Measurements from ENCODE around the gene SLC25A10. TPM values are rescaled to one million over a fixed set of nuclear protein-coding genes. Genes with fewer than 3 reads are reported as not detected.

The SLC25A10 gene
- total and polyA plus RNA-seq, 10 of the 15 experiments (the other 5 are each of a cell fraction or from before 2014, with no cell fraction given), result 0.11 to 72.7 (median 22.3) TPM

DNA sequence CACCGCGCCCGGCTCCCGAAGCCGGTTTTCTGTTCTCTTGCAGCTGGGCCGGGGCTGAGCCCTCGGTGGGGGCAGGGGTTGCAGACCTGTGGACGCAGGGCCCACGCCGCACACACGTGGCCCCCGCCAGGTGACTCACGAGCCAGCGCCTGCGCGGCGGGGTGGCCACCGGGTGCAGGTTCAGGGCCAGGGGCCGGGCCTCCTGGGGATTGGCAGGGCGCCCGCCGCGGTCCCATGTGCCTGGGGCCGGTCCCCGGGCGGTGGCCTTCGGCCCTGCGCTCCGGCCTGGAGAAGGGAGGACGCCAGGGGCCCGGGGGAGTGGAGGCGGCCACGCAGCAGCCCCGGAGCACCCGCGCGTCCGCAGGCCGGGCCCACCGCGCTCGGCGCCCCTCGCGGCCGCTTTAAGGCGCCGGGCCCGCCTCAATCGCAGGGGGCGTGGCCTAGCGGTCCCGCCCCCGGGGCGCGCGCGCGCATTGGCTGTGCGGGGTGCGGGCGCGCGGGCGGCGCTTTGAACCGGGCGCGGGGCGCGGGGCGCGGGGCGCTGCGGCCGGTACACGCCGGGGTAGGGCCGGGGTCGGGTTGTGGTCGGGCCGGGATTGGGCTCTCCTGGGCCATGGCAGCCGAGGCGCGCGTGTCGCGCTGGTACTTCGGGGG, at the start of gene SLC25A10 (continued):
- TF ChIP-seq HDAC6 (IDR thresholded peaks at IDR 0.05; ENCODE audit: unreplicated experiment) (no peak), RAD51 (IDR thresholded peaks at IDR 0.05) (peak; percentile 79), CREM (IDR thresholded peaks at IDR 0.05; ENCODE audit: low read depth) (peak; percentile 24; the same call in 1 of the 2 replicates)

DNA sequence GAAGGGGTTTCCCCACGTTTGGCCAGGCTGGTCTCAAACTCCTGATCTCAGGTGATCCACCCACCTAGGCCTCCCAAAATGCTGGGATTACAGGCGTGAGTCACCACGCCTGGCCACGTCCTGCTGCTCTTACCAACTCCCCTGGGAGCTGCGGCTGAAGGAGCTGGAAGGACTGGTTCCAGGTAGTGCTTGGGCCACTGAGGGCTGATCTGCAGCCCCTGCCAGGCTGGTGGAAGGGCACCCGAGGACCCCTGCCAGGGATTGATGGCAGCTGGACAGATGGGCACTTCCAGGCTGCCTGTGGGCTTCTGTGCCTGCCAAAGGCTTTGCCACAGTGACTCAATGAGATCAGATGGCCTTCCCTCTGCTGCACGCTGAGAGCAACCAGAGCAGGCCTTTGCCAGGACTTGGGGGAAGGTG, 48.0 kb upstream of the SLC25A10 start:
- intact Hi-C loops (cut with micrococcal nuclease; ENCODE audit: unreplicated experiment) (no loop called here), in situ Hi-C loops (cut with MboI) (no loop called here)
- CTCF ChIA-PET, result no interaction called here
- POLR2A ChIA-PET, result interaction anchor here (0.6 to 0.8 kb wide), 3 partner anchors 26 to 319 kb away, joined by 3 to 8 read pairs (median 7); no protein-coding TSS in a partner anchor
- ATAC-seq (no peak), DNase-seq (ENCODE audit: low read depth, low spot score) (no peak), FAIRE-seq (no peak)
- SMC1A ChIA-PET (ENCODE audit: uncharacterized antibody, unreplicated experiment), result no interaction called here
- no peaks in the 10 kb centered on the region for H4K20me1 ChIP-seq (ENCODE audit: control insufficient read depth, insufficient read depth)
- H3K27me3 ChIP-seq (replicated peaks in 1 of 2; ENCODE audit: control insufficient read depth in 2 of 2, insufficient read depth in 2 of 2, low read length in 1 of 2), result no peaks in the 10 kb centered on the region
- H3K9ac ChIP-seq (ENCODE audit: control insufficient read depth, insufficient read depth, low read length), result no peak overlapping the region
- no peak overlapping the region for H3K4me2 ChIP-seq (ENCODE audit: control insufficient read depth, insufficient read depth)
- H3K4me3 ChIP-seq, result no peak overlapping the region
- peaks cover 0 to 4% of the 10 kb centered on the region in 2 experiments; a peak in 1 of 4 replicates for H3K36me3 ChIP-seq (ENCODE audit: control insufficient read depth in 2 of 2, insufficient read depth in 2 of 2, low read length in 1 of 2)
- RAD21 ChIA-PET (ENCODE audit: unreplicated experiment), result no interaction called here
- WGBS (ENCODE audit: insufficient coverage, insufficient replicate concordance, low lambda C conversion rate, missing lambda C conversion rate), result 89% methylated on average over 7 of the region's 7 CpGs
- no peaks in the 10 kb centered on the region for H3K9me3 ChIP-seq (replicated peaks; ENCODE audit: control insufficient read depth, insufficient read depth, low read length)
- peaks cover 33% of the 10 kb centered on the region for H3K79me2 ChIP-seq (ENCODE audit: control insufficient read depth, insufficient read depth, low read length)
- H3K4me1 ChIP-seq (ENCODE audit: control insufficient read depth, insufficient read depth, low read length), result peaks cover 15% of the 10 kb centered on the region
- BruUV-seq (replicated peaks), result no TSS peak
- no peak overlapping the region for H2AFZ ChIP-seq (ENCODE audit: control insufficient read depth, low read depth, low read length)
- no peak overlapping the region for H3K27ac ChIP-seq (ENCODE audit: control insufficient read depth, insufficient read depth)
- TF ChIP-seq, protein P1, sequence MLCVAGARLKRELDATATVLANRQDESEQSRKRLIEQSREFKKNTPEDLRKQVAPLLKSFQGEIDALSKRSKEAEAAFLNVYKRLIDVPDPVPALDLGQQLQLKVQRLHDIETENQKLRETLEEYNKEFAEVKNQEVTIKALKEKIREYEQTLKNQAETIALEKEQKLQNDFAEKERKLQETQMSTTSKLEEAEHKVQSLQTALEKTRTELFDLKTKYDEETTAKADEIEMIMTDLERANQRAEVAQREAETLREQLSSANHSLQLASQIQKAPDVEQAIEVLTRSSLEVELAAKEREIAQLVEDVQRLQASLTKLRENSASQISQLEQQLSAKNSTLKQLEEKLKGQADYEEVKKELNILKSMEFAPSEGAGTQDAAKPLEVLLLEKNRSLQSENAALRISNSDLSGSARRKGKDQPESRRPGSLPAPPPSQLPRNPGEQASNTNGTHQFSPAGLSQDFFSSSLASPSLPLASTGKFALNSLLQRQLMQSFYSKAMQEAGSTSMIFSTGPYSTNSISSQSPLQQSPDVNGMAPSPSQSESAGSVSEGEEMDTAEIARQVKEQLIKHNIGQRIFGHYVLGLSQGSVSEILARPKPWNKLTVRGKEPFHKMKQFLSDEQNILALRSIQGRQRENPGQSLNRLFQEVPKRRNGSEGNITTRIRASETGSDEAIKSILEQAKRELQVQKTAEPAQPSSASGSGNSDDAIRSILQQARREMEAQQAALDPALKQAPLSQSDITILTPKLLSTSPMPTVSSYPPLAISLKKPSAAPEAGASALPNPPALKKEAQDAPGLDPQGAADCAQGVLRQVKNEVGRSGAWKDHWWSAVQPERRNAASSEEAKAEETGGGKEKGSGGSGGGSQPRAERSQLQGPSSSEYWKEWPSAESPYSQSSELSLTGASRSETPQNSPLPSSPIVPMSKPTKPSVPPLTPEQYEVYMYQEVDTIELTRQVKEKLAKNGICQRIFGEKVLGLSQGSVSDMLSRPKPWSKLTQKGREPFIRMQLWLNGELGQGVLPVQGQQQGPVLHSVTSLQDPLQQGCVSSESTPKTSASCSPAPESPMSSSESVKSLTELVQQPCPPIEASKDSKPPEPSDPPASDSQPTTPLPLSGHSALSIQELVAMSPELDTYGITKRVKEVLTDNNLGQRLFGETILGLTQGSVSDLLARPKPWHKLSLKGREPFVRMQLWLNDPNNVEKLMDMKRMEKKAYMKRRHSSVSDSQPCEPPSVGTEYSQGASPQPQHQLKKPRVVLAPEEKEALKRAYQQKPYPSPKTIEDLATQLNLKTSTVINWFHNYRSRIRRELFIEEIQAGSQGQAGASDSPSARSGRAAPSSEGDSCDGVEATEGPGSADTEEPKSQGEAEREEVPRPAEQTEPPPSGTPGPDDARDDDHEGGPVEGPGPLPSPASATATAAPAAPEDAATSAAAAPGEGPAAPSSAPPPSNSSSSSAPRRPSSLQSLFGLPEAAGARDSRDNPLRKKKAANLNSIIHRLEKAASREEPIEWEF (IDR thresholded peaks at IDR 0.05; ENCODE audit: insufficient replicate concordance, low read depth, low read length), result no peak
- TF ChIP-seq KAT2A (conservative IDR thresholded peaks at IDR 0.05; ENCODE audit: control insufficient read depth, low read depth, low read length), result no peak
- TF ChIP-seq, protein P2, sequence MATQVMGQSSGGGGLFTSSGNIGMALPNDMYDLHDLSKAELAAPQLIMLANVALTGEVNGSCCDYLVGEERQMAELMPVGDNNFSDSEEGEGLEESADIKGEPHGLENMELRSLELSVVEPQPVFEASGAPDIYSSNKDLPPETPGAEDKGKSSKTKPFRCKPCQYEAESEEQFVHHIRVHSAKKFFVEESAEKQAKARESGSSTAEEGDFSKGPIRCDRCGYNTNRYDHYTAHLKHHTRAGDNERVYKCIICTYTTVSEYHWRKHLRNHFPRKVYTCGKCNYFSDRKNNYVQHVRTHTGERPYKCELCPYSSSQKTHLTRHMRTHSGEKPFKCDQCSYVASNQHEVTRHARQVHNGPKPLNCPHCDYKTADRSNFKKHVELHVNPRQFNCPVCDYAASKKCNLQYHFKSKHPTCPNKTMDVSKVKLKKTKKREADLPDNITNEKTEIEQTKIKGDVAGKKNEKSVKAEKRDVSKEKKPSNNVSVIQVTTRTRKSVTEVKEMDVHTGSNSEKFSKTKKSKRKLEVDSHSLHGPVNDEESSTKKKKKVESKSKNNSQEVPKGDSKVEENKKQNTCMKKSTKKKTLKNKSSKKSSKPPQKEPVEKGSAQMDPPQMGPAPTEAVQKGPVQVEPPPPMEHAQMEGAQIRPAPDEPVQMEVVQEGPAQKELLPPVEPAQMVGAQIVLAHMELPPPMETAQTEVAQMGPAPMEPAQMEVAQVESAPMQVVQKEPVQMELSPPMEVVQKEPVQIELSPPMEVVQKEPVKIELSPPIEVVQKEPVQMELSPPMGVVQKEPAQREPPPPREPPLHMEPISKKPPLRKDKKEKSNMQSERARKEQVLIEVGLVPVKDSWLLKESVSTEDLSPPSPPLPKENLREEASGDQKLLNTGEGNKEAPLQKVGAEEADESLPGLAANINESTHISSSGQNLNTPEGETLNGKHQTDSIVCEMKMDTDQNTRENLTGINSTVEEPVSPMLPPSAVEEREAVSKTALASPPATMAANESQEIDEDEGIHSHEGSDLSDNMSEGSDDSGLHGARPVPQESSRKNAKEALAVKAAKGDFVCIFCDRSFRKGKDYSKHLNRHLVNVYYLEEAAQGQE (IDR thresholded peaks at IDR 0.05; ENCODE audit: low read depth, low read length), result no peak
- TF ChIP-seq, protein P3, sequence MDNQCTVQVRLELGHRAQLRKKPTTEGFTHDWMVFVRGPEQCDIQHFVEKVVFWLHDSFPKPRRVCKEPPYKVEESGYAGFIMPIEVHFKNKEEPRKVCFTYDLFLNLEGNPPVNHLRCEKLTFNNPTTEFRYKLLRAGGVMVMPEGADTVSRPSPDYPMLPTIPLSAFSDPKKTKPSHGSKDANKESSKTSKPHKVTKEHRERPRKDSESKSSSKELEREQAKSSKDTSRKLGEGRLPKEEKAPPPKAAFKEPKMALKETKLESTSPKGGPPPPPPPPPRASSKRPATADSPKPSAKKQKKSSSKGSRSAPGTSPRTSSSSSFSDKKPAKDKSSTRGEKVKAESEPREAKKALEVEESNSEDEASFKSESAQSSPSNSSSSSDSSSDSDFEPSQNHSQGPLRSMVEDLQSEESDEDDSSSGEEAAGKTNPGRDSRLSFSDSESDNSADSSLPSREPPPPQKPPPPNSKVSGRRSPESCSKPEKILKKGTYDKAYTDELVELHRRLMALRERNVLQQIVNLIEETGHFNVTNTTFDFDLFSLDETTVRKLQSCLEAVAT (IDR thresholded peaks at IDR 0.05), result no peak
- TF ChIP-seq GABPA (IDR thresholded peaks at IDR 0.05; ENCODE audit: low read depth), result no peak
- no peak for TF ChIP-seq SMC3 (IDR thresholded peaks at IDR 0.05; ENCODE audit: borderline replicate concordance, low read length)
- TF ChIP-seq, protein P4, sequence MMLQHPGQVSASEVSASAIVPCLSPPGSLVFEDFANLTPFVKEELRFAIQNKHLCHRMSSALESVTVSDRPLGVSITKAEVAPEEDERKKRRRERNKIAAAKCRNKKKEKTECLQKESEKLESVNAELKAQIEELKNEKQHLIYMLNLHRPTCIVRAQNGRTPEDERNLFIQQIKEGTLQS (IDR thresholded peaks at IDR 0.05; ENCODE audit: borderline replicate concordance, extremely low read depth, low read depth, low read length), result no peak
- TF ChIP-seq PML (IDR thresholded peaks at IDR 0.05; ENCODE audit: low read length), result no peak

Data from GM12878 (cell line).